Measurements from ENCODE around the gene CA12.

The CA12 gene

GRCh38 chr15:63407612-63408011 lies 26.0 kb upstream of the CA12 start:
- TF ChIP-seq CTCF (IDR thresholded peaks at IDR 0.05; ENCODE audit: poor library complexity, severe bottlenecking): no peak
- H3K4me3 ChIP-seq (ENCODE audit: severe bottlenecking): no peak overlapping the region
- no peak overlapping the region for H3K27ac ChIP-seq (ENCODE audit: poor library complexity, severe bottlenecking)
- ATAC-seq (ENCODE audit: low read depth): no peak
- H3K27me3 ChIP-seq (ENCODE audit: insufficient read depth, poor library complexity, severe bottlenecking): no peaks in the 10 kb centered on the region
- H3K4me1 ChIP-seq (ENCODE audit: insufficient read depth, poor library complexity, severe bottlenecking): peaks cover 3% of the 10 kb centered on the region
- no peaks in the 10 kb centered on the region for H3K9me3 ChIP-seq (ENCODE audit: severe bottlenecking)
- H3K36me3 ChIP-seq (ENCODE audit: low read depth): no peaks in the 10 kb centered on the region
- no peak for DNase-seq (ENCODE audit: low spot score)

- DNase-seq (ENCODE audit: low spot score): no peak
- Histone ChIP-seq H3K9me3 (ENCODE audit: severe bottlenecking) (no peaks in the 10 kb centered on the region), H3K27ac (ENCODE audit: poor library complexity, severe bottlenecking) (no peak overlapping the region), H3K36me3 (ENCODE audit: low read depth) (no peaks in the 10 kb centered on the region), H3K4me3 (ENCODE audit: severe bottlenecking) (no peak overlapping the region), H3K4me1 (ENCODE audit: insufficient read depth, poor library complexity, severe bottlenecking) (peaks cover 3% of the 10 kb centered on the region), H3K27me3 (ENCODE audit: insufficient read depth, poor library complexity, severe bottlenecking) (no peaks in the 10 kb centered on the region)
- no peak for TF ChIP-seq CTCF (IDR thresholded peaks at IDR 0.05; ENCODE audit: poor library complexity, severe bottlenecking)
- no peak for ATAC-seq (ENCODE audit: low read depth)
These were observed 24.2 kb upstream of the CA12 start for GRCh38 chr15:63405683-63406390.

GRCh38 chr15:63405159-63405558 lies 23.5 kb upstream of the CA12 start:
- Histone ChIP-seq H3K27me3 (ENCODE audit: insufficient read depth, poor library complexity, severe bottlenecking) (no peaks in the 10 kb centered on the region), H3K36me3 (ENCODE audit: low read depth) (no peaks in the 10 kb centered on the region), H3K27ac (ENCODE audit: poor library complexity, severe bottlenecking) (no peak overlapping the region), H3K9me3 (ENCODE audit: severe bottlenecking) (no peaks in the 10 kb centered on the region), H3K4me1 (ENCODE audit: insufficient read depth, poor library complexity, severe bottlenecking) (peaks cover 3% of the 10 kb centered on the region), H3K4me3 (ENCODE audit: severe bottlenecking) (no peak overlapping the region)
- DNase-seq (ENCODE audit: low spot score) (no peak), ATAC-seq (ENCODE audit: low read depth) (no peak)
- no peak for TF ChIP-seq CTCF (IDR thresholded peaks at IDR 0.05; ENCODE audit: poor library complexity, severe bottlenecking)

GRCh38 chr15:63403254-63403945 lies 21.8 kb upstream of the CA12 start:
- H3K9me3 ChIP-seq (ENCODE audit: severe bottlenecking): no peaks in the 10 kb centered on the region
- H3K4me3 ChIP-seq (ENCODE audit: severe bottlenecking): no peak overlapping the region
- no peaks in the 10 kb centered on the region for H3K36me3 ChIP-seq (ENCODE audit: low read depth)
- TF ChIP-seq CTCF (IDR thresholded peaks at IDR 0.05; ENCODE audit: poor library complexity, severe bottlenecking): peak; percentile 44
- peak; percentile 32; the same call in 2 of the 3 replicates for ATAC-seq (ENCODE audit: low read depth)
- no peaks in the 10 kb centered on the region for H3K27me3 ChIP-seq (ENCODE audit: insufficient read depth, poor library complexity, severe bottlenecking)
- H3K27ac ChIP-seq (ENCODE audit: poor library complexity, severe bottlenecking): no peak overlapping the region
- no peak for DNase-seq (ENCODE audit: low spot score)
- peaks cover 3% of the 10 kb centered on the region for H3K4me1 ChIP-seq (ENCODE audit: insufficient read depth, poor library complexity, severe bottlenecking)
